ENCODE data around the gene MARF1. TPM values are rescaled to one million over a fixed set of nuclear protein-coding genes. Genes with fewer than 3 reads are reported as not detected.

MARF1 gene
- total and polyA plus RNA-seq, 9 of the 15 experiments (the other 6 are each of a cell fraction or from before 2014, with no cell fraction given): 4.7 to 33.2 (median 11.7) TPM

DNA sequence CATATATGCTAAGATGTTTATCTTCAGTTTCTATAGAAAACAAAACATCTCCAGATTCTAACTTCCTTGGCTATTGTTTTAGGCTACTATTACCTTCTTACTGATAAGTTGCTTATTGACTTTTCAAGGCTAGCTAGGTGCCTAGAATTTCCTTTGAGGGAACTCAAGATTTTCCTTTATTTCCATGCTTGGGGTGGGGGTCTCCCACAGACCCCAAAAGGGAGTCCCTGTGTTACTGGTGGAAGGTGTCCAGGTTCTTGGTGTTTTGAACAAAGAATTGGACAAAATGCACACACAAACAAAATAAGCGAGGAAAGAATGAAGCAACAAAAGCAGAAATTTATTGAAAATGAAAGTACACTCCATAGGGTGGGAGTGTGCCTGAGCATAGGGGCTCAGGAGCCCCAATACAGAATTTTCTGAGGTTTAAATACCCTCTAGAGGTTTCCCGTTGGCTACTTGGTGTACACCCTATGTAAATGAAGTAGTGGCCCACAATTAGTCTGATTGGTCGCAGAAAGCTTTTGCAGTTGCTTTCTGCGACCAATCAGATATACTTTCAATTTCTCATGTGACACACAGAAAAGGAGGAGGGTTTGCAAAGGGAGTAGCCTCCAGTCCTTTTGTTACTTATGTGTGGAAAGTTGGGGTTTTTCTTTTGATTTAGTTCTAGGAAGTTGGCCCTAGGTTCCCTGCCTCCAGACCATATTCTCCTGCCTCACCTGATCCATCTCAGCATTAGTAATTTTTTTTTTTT lies 67.5 kb downstream of the MARF1 start (continued):
- TF ChIP-seq, protein P1, sequence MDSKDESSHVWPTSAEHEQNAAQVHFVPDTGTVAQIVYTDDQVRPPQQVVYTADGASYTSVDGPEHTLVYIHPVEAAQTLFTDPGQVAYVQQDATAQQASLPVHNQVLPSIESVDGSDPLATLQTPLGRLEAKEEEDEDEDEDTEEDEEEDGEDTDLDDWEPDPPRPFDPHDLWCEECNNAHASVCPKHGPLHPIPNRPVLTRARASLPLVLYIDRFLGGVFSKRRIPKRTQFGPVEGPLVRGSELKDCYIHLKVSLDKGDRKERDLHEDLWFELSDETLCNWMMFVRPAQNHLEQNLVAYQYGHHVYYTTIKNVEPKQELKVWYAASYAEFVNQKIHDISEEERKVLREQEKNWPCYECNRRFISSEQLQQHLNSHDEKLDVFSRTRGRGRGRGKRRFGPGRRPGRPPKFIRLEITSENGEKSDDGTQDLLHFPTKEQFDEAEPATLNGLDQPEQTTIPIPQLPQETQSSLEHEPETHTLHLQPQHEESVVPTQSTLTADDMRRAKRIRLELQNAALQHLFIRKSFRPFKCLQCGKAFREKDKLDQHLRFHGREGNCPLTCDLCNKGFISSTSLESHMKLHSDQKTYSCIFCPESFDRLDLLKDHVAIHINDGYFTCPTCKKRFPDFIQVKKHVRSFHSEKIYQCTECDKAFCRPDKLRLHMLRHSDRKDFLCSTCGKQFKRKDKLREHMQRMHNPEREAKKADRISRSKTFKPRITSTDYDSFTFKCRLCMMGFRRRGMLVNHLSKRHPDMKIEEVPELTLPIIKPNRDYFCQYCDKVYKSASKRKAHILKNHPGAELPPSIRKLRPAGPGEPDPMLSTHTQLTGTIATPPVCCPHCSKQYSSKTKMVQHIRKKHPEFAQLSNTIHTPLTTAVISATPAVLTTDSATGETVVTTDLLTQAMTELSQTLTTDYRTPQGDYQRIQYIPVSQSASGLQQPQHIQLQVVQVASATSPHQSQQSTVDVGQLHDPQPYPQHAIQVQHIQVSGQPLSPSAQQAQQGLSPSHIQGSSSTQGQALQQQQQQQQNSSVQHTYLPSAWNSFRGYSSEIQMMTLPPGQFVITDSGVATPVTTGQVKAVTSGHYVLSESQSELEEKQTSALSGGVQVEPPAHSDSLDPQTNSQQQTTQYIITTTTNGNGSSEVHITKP (IDR thresholded peaks at IDR 0.05; ENCODE audit: partially characterized antibody): peak; percentile 50
- TF ChIP-seq, protein P2, sequence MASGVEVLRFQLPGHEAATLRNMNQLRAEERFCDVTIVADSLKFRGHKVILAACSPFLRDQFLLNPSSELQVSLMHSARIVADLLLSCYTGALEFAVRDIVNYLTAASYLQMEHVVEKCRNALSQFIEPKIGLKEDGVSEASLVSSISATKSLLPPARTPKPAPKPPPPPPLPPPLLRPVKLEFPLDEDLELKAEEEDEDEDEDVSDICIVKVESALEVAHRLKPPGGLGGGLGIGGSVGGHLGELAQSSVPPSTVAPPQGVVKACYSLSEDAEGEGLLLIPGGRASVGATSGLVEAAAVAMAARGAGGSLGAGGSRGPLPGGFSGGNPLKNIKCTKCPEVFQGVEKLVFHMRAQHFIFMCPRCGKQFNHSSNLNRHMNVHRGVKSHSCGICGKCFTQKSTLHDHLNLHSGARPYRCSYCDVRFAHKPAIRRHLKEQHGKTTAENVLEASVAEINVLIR (CRISPR knock-in tag; IDR thresholded peaks at IDR 0.05): 0 out of 2 replicates have a peak, but pooled peaks have one; percentile 43
- no peak for TF ChIP-seq CAMTA2 (CRISPR knock-in tag; conservative IDR thresholded peaks at IDR 0.05)
- no peak for TF ChIP-seq PURB (CRISPR knock-in tag; IDR thresholded peaks at IDR 0.05; ENCODE audit: low read depth)
- no peak for TF ChIP-seq RAD51 (IDR thresholded peaks at IDR 0.05; ENCODE audit: borderline replicate concordance, low read depth)
- no peak for TF ChIP-seq RBM15 (IDR thresholded peaks at IDR 0.05; ENCODE audit: insufficient read depth, low read length)
- no peak for TF ChIP-seq ZNF184 (CRISPR knock-in tag; IDR thresholded peaks at IDR 0.05)
- no peak for TF ChIP-seq HIVEP1 (CRISPR knock-in tag; IDR thresholded peaks at IDR 0.05)
- no peak for TF ChIP-seq ZNF586 (CRISPR knock-in tag; conservative IDR thresholded peaks at IDR 0.05)
